Stimulated activated CD8-positive, alpha-beta memory T cell treated with anti-CD3 and anti-CD28 coated beads, Interleukin-7, amount 100 ng/mL, for 4 hours (primary cell): ENCODE measurements around the gene FBH1.

Source experiments
- DNase-seq, 2 donors: peaks; one replicate each; pipeline ENCODE4 v3.0.0-alpha.2; 2020; ENCODE audit warnings: low read depth in 2 of 2

Gene FBH1

GRCh38 chr10:5977471-5978229 is 87.6 kb downstream of the FBH1 start, which contains the start of gene IL15RA:
TSS of gene IL15RA (minus strand) at chr10:5977543. CDS start at chr10:5977492, 51 bp downstream.
- DNase-seq, result peak; percentile 82 to 90

- no peak for DNase-seq
Observed at GRCh38 chr10:5978230-5978489, 88.1 kb downstream of the FBH1 start.

GRCh38 chr10:5981529-5981928 is 91.5 kb downstream of the FBH1 start:
- no peak for DNase-seq

GRCh38 chr10:5983774-5984173 is 93.7 kb downstream of the FBH1 start:
- DNase-seq, result no peak

GRCh38 chr10:5985029-5985428 is 95.0 kb downstream of the FBH1 start:
- no peak for DNase-seq
